Activated CD8-positive, alpha-beta memory T cell treated with anti-CD3 and anti-CD28 coated beads for 36 hours (primary cell): ENCODE results near the gene TOX3. TPM values are rescaled to one million over a fixed set of nuclear protein-coding genes. Genes with fewer than 3 reads are reported as not detected.

Source experiments
- CTCF ChIA-PET: fragments of 350-600 bp; sonication (Branson Sonifier 250); formaldehyde crosslinking; loops from one replicate; lab custom pipeline; 2021; ENCODE audit warnings: antibody characterized with exemption; lab: Charles Lee
- POLR2A ChIA-PET: fragments of 350-600 bp; sonication (Branson Sonifier 250); formaldehyde crosslinking; loops from one replicate; lab custom pipeline; 2021; ENCODE audit warnings: antibody characterized with exemption; lab: Charles Lee
- total RNA-seq, 2 experiments: library from RNA; stranded (reverse); gene quantifications; one replicate each; pipeline ENCODE4 v1.2.3, GENCODE V29; 2021

Gene TOX3
- total RNA-seq, 2 experiments from 2014 or later = not detected

DNA sequence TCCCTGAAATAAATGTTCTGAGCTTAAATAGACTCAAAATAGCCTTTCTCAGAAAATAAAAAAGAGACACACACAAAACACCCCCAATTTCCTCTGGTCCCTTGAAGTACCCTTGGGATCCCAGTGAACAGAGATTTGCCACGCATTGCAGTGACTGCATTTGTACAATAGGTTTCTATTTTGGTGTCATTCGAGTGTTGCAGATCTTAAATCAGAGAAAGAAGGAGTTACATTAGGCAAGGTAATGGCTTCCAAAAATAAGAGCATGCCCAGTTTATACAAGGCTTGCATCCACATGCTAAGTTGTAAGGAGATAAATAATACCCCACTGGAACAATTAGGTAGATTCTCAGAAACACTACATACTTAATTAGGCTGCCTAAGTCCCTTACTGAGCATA is 2.2 kb downstream of the TOX3 start:
- ChIA-PET CTCF (no interaction called here), POLR2A (no interaction called here)

DNA sequence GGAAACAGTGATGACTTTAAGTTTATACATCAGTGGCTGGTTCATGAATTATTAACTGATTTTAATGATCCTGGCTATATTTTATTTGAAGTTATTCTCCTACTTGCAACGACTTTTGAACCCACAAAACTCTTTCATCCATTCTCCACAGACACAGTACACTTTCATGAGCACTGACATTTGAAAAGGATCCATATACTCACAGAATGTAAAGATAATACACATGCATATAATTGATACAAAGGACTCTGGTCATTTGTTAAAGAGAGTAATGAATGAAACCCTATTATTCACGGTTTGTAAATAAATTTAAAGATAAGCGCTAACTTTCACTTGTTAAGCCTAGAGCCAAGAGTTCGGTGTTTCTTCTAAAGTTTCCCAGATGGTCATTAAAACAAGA is 3.3 kb downstream of the TOX3 start:
- ChIA-PET POLR2A (no interaction called here), CTCF (no interaction called here)

DNA sequence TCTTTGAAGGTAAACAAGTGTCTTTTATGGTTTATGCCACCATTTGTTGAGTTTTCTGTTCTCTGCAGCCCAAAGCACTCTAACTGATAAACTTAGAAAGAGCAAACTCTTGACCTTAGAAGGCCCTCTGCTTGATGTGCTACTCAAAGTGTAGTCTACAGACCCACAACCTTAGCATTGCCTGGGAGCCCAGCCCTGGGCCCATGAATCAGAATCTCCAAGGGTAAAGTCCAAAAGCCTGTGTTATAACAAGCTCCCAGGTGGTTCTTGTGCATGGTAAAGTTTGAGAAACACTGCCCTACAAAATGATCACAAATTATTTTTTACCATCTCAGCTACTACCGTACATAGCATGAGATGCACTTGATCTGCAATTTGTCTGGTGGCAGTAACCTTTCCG is 6.0 kb downstream of the TOX3 start:
- POLR2A ChIA-PET = no interaction called here
- CTCF ChIA-PET = no interaction called here

DNA sequence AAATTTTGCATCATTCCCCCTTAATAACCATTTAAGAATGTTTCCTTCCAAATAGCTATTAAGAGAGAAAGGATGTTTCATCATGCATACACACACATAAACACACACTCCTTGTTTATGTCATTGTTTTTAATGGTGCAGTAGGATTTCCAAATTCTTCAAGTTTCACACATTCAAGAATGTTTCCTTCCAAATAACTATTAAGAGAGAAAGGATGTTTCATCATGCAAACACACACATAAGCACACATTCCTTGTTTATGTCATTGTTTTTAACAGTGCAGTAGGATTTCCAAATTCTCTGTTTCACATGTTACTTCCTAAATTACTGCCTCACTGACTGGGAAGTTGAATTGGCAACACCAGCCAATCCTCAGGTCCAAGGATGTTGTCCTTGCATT is 7.8 kb downstream of the TOX3 start:
- ChIA-PET POLR2A (no interaction called here), CTCF (no interaction called here)

DNA sequence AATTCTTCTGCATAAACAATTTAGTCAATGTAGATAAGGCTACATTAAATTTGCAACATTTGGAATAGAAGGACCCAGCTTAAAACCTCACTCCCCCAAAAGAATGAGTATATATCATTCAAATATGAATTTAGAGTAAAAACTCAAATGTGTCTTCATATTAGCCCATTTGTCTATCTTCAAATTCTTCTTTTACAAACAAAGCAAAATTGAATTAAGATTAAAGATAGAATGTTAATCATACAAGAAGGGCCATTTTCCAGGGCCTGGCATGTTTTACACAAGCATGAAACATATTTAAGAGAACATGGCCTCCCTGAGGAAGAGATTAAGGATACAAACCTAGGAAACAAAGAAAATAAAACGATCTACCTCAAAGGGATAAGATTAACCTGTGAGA is 8.4 kb downstream of the TOX3 start:
- POLR2A ChIA-PET = no interaction called here
- CTCF ChIA-PET = no interaction called here

DNA sequence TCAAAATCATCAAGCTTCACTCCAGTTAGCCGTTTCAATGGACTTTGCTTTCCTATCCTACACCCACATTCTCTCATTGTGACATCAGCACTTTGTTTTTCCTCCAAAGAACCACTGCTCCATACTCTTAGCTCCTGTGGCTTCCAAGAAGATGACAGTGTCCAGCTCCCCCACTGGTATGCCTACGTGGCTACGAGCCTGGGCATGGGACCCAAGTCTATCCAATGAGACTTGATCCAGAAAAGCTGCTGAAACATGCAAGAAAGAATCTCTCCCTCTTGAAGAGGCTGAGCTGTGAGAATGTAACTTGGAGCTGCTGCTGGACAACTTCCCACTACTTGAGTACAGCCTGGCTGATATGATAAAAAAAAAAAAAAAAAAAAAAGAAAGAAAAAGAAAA is 9.4 kb downstream of the TOX3 start:
- CTCF ChIA-PET = no interaction called here

DNA sequence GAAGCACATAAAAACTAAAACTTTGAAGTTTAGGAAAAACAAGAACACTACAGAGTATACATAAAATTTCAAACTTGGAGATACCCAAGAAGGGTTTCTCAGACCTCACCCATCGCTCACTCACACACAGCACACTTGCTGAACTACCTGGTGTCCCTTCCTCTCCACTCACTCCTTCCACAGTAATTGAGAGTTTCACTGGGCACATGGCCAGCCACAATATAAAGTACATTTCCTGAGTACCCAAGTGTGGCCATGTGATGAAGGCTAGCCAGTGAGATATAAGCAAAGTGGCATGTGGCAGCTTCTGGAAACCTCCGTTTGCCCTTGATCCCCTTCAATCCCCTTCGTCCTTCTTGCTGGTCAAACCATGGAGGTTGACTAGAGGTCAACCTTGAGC is 11.9 kb downstream of the TOX3 start:
- POLR2A ChIA-PET = no interaction called here
- CTCF ChIA-PET = no interaction called here

More for the DNA sequence above, 9.4 kb downstream of the TOX3 start:
- POLR2A ChIA-PET = interaction anchor here (0.6 kb wide), 1 partner anchor 11 kb away, joined by 5 read pairs; no protein-coding TSS in a partner anchor

DNA sequence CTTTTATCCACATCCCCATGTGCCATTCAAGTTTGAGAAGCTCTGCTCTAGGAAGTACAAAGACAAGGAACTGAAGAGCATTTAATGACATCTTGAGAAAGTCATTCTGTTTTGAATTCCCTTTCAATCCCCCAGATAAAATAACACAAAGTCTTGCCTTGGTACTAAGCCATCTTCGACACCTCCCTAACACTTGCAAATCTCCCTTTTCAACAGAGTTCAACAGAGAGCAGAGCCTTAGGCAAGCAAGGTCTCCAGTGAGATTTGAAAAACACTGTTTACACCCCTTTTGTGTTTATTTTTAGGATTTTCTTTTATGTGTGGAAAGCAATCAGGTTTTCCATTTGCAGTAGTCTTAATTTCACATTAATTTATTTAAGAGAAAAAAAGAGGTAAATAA is 13.6 kb downstream of the TOX3 start:
- CTCF ChIA-PET = no interaction called here
- POLR2A ChIA-PET = no interaction called here

DNA sequence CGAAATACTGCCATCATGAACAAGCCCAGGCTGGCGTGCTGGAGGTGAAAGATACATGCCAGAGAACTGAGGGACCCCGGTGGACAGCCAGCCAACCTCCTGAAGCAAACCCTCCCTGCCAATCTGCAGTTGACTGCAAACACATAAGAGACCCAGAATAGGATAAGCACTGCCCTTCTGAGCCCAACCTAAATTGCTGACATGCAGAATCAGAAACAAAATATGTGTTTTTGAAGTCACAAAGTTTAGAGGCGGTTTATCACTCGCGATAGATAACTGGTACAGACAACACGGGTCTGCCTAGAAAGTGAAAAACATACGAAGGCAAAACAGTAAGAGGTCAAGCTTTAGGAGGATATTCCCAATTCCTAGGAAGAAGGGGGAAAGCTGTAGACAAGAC is 14.6 kb downstream of the TOX3 start:
- POLR2A ChIA-PET = no interaction called here

DNA sequence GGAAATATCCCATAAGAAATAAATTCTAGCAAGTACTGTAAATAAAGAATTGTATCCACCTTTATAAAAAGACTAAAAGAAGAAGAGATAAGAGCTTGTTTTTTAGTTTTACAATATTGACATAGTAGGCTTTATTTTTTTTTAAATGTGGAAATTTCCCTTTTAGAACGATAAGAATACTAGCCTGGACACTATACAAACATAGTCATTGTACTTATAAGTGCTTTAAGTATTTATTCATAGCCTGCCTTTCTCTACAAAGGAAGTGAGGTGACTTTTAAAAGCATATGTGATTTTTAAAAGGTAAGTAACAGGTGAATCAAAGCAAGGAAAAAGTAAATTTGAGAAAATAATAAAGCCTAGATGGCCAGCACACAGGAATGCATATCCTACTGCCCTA is 17.7 kb downstream of the TOX3 start:
- CTCF ChIA-PET = no interaction called here
- POLR2A ChIA-PET = no interaction called here

More for the DNA sequence above, 14.6 kb downstream of the TOX3 start:
- CTCF ChIA-PET = no interaction called here

DNA sequence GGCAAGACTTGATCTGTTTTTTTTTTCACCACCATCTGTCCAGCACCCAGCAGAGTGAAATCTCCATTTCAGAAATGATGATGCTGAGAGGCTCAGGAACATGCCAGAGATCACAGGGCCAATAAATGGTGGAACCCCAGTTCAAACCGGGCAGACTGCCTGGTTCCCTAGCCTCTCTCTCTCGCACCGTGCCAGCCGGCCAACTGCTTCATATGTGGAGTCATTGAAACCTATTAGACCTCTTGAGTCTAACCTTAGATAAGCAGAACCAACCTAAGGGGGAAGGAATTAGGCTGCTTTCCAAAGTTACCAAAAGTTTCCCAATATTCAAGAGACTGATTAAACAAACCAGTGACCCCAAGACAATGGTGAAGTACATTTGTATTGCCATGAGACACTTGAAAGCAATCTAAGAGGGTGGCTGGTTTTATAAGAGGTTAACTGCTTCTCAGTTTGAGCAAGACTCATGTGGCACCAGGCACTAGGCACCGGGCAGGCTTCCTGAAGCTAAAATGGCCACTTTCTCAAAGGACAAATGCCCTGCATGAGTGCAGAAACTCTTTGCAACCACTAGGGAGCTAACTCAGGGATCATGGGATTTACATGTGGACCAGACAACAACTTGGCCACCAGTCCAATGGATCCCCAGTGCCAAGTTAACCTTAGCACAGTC is 18.4 kb downstream of the TOX3 start:
- ChIA-PET POLR2A (no interaction called here), CTCF (no interaction called here)

DNA sequence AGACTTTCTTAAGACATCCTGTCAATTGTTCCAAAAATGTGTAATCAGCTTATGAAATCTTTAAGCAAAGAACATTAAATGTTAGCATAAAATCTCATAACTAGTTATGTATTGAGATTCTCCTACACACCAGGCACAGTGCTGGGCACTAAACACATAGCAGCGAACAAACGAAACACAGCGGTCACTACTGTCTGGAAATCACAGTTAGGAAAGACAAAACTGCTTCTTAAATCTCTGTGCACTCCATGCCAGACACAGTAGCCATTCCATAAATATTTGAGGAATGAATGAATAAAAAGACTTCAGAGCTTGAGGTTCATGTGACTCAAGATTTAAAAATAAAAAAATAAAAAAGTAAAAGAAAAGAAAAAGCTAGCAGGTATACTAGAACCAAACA is 20.1 kb downstream of the TOX3 start:
- CTCF ChIA-PET = no interaction called here
- POLR2A ChIA-PET = no interaction called here

DNA sequence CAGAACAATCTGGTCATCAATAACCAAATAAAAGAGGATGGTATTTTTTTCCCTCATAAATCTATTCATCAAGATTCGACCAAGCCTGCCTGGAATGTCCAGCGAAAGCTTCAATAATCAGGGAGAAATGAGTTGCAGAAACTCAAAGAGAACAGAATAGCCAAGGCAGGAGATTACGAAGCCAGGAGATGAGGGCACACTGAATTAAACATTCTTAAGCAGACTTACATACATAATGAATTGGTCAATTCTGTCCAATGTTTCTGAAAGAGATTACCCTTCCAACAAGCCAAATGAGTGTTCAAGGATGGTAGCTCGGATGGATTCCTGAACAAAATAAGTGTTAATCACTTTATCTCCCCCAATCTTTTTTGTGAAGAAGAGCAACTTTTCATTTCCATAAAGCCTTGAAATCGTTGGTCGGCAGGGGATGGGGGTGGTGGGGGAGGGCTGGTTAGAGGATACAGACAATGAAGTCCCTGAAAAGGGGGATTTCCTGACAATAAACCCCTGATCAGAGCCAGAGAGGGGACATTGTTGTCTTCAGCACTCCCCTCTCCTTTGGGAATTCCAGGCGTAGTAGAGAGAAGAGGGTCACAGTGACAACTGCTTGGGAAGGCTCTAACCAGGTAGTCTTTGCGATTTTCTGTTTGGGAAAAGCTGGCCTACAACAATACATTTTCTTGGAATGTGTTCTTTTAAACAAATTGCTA is 20.7 kb downstream of the TOX3 start:
- ChIA-PET POLR2A (no interaction called here), CTCF (no interaction called here)

DNA sequence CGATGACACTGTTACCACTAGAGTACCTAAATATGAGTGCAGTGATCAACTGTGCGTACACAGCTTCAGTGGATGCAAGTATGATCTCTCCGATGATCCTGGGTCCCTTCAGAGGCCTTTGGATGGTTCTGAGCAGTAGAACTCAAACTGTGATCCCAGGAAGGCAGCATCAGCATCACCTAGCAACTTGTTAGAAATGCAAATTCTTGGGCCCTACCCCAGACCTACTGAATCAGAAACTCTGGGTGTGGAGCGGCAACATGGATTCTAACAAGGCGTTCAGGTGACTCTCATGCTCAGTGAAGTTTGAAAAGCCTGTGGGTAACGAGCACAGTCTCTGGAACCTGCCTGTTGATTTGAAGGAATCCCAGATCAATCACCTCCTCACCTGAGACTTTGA is 25.4 kb downstream of the TOX3 start:
- CTCF ChIA-PET = no interaction called here
- POLR2A ChIA-PET = no interaction called here

DNA sequence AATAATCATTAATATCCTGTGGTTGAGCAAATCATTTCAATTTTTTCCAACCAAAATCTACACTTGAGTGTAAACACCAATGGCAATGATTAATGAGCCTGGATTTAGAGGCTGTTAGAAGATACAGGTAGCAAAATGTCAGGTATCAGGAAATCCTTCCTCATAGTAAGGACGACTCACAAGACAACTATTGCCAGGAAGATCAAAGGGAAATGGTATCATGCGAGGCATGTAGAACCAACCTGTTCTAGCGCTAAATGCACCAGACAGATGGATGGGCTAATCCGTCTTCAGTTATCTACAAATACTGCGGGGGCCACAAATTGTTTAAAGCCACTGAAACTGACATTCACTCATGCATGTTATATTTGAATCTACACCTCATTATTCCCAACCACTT is 28.1 kb downstream of the TOX3 start:
- CTCF ChIA-PET = no interaction called here
- POLR2A ChIA-PET = no interaction called here

DNA sequence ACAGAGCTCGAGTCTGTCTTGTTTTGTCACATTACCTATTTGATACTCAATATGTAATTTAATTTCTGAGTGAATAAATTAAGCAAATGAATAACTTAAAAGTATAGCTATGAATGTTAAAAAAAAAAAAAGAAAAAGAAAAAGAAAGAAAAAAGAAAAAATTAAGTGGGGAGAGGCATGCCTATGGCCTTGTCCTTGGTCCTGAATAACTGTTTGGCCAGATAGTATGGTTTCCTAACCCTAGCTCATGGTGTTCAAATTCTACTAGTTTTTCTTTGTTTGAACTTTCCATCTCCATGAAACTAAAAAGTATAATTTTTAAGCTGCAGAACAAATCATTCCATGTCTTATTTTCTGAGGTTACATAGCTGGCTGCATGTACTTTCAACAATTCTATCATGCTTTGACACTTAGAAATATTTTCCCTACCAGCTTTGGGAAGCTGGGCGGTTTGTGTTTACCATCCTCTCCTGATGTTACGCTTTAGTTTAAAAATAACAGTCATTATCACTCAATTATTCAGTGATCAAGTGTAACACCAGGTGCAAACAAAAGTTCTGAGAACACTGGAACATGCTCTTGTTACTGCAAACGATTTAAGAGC is 31.8 kb downstream of the TOX3 start:
- CTCF ChIA-PET = no interaction called here
- POLR2A ChIA-PET = no interaction called here

DNA sequence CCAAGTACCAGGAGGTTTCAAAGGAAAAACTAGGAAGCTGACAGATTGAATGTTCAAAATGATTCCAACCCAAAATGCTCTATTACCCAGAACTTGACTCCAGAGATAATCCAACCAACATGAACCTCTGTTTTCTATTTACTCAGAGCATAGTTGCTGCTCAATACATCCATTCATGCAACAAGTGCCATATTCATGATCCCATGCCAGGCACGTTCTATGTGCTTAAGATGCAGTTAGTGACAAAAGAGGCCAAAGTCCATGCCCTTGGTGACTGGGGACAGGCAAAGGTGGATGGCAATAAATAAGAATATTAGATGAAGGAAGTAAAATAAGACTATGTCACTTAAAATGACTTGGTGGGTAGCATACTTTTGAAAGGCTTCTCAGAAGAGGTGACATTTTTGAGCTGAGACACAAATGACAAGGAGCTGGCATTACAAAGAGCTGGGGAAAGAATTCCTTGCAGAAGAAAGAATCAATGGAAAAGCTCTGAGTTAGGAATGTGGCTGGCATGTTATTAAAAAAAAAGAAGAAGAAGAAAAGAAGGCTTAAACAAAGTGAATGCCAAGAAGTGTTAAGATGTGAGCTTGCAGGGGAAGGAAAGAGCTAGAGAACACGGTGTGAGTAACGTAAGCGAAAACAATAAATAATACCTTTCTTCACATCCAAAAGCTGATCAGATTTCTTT is 34.5 kb downstream of the TOX3 start:
- ChIA-PET CTCF (no interaction called here), POLR2A (interaction anchor here (0.5 kb wide), 1 partner anchor 1046 kb away, joined by 3 read pairs; no protein-coding TSS in a partner anchor)

DNA sequence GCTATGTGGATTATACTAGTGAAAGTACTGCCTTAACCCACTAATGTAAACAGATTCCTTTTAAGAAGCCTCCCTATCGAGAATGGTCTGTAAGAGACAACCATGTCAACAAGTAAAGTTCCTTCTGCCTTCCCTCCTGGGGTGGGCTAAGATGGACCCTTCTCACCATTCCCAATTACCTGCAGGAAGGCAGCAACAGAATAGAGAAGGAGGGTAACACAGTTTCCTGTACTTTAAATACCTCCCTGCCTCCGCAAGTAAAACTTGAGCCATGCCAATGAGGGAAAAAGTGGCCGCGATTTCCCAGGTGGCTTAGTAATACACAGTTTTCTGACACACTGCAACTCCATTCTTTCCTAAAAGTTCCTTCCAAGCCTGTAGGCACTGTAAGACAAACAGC is 45.2 kb downstream of the TOX3 start:
- CTCF ChIA-PET = no interaction called here

DNA sequence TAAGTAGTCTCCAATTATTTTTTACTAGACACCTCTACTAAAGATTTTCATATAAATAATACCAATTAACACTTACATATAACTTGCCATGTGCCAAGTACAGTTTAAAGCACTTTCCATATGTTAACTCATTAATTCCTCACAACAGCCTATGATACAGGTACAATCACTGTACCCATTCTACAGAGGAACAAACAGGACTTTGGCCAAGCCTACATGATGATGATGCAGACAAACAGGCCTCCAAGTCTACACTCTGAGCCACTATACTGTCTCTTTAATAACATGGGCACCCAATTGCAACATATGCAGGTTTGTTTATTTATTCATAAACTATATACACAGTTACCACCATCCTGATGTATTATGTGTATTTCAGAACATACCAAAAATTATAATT is 46.0 kb downstream of the TOX3 start:
- POLR2A ChIA-PET = no interaction called here
- CTCF ChIA-PET = no interaction called here

More for the DNA sequence above, 45.2 kb downstream of the TOX3 start:
- POLR2A ChIA-PET = no interaction called here

DNA sequence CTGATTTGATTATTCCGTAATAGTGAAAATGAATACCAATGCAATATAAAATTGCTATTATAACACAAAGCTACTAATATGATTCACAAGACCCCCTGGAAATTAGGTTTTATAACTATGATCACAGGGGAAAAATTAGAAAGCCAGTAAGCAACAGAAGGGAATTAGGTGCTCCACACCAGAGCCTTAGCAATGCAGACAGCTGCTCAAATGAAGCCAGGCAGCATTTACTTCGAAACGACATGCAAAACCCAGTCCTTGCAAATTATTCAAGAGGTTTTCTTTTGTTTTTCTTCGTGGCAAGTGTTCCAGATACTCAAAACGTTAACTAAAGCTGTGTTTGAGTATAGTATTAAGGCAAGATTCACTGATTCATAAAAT is 47.9 kb downstream of the TOX3 start:
- ChIA-PET POLR2A (no interaction called here), CTCF (no interaction called here)
